ENCODE data around the gene DCAF8L2. TPM values are rescaled to one million over a fixed set of nuclear protein-coding genes. Genes with fewer than 3 reads are reported as not detected.

DCAF8L2 gene
- total and polyA plus RNA-seq, 2 experiments from 2014 or later, result not detected

- Histone ChIP-seq H3K4me3 (no peak overlapping the region), H4K20me1 (replicated peaks; ENCODE audit: insufficient read depth) (no peaks in the 10 kb centered on the region), H2AFZ (no peak overlapping the region), H3K79me2 (replicated peaks; ENCODE audit: insufficient read depth) (no peaks in the 10 kb centered on the region), H3K4me1 (ENCODE audit: insufficient read depth) (no peaks in the 10 kb centered on the region), H3K27ac (ENCODE audit: low read depth) (no peak overlapping the region), H3F3A (replicated peaks; ENCODE audit: low read depth) (no peaks in the 10 kb centered on the region), H3K9me2 (ENCODE audit: insufficient read depth) (no peaks in the 10 kb centered on the region), H3K27me3 (ENCODE audit: insufficient read depth) (no peaks in the 10 kb centered on the region), H3K36me3 (ENCODE audit: insufficient read depth) (no peaks in the 10 kb centered on the region), H3K4me2 (no peak overlapping the region)
- Mint-ChIP-seq H3K36me3 (ENCODE audit: low read depth) (no peaks in the 10 kb centered on the region), H3K27ac (no peak overlapping the region), H3K27me3 (ENCODE audit: insufficient read depth, low read depth, poor library complexity) (peaks cover 1% of the 10 kb centered on the region), H3K4me1 (peaks cover 1% of the 10 kb centered on the region; the same call in 1 of the 3 replicates), H3K4me3 (no peak overlapping the region), H3K9me3 (no peaks in the 10 kb centered on the region)
- no peak for DNase-seq (ENCODE audit: low spot score)
- ATAC-seq, result no peak
- TF ChIP-seq NANOG (IDR thresholded peaks at IDR 0.05; ENCODE audit: borderline replicate concordance) (no peak), EZH2 (IDR thresholded peaks at IDR 0.05; ENCODE audit: low read depth, unreplicated experiment) (no peak), ZNF462 (CRISPR knock-in tag; IDR thresholded peaks at IDR 0.05) (no peak), POLR2AphosphoS5 (IDR thresholded peaks at IDR 0.05; ENCODE audit: low read depth) (no peak), ZNF331 (CRISPR knock-in tag; IDR thresholded peaks at IDR 0.05; ENCODE audit: low read depth) (no peak), REST (IDR thresholded peaks at IDR 0.05; ENCODE audit: unreplicated experiment) (no peak), JUNB (IDR thresholded peaks at IDR 0.05; ENCODE audit: unreplicated experiment) (no peak), EZH2phosphoT487 (IDR thresholded peaks at IDR 0.05; ENCODE audit: unreplicated experiment) (no peak), STAT1 (IDR thresholded peaks at IDR 0.05; ENCODE audit: unreplicated experiment) (no peak), CREB1 (CRISPR knock-in tag; IDR thresholded peaks at IDR 0.05; ENCODE audit: low read depth) (no peak), ETS1 (IDR thresholded peaks at IDR 0.05) (no peak), ZNF114 (CRISPR knock-in tag; IDR thresholded peaks at IDR 0.05) (no peak)
- TF ChIP-seq, protein P1, sequence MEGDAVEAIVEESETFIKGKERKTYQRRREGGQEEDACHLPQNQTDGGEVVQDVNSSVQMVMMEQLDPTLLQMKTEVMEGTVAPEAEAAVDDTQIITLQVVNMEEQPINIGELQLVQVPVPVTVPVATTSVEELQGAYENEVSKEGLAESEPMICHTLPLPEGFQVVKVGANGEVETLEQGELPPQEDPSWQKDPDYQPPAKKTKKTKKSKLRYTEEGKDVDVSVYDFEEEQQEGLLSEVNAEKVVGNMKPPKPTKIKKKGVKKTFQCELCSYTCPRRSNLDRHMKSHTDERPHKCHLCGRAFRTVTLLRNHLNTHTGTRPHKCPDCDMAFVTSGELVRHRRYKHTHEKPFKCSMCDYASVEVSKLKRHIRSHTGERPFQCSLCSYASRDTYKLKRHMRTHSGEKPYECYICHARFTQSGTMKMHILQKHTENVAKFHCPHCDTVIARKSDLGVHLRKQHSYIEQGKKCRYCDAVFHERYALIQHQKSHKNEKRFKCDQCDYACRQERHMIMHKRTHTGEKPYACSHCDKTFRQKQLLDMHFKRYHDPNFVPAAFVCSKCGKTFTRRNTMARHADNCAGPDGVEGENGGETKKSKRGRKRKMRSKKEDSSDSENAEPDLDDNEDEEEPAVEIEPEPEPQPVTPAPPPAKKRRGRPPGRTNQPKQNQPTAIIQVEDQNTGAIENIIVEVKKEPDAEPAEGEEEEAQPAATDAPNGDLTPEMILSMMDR (conservative IDR thresholded peaks at IDR 0.05; ENCODE audit: low read depth in 2 of 2), result no peak
These were observed 19.0 kb upstream of the DCAF8L2 start for GRCh38 chrX:27571164-27571563.
